HG03066 (cell line): ENCODE data around the gene ENTPD6.

ENCODE experiments used
- ATAC-seq: cut with Tn5 transposase; IDR thresholded peaks from one replicate; pipeline ENCODE4 v1.9.1; 2021; ENCODE audit warnings: low read depth; ENCODE audit not compliant: unreplicated experiment

ENTPD6 gene

GRCh38 chr20:25187220-25187619 lies 8.3 kb upstream of the ENTPD6 start:
- no peak for ATAC-seq

- ATAC-seq = no peak
Observed at GRCh38 chr20:25187635-25188034, 7.9 kb upstream of the ENTPD6 start.

- no peak for ATAC-seq
Observed at GRCh38 chr20:25188218-25188617, 7.3 kb upstream of the ENTPD6 start.

GRCh38 chr20:25191051-25191450 lies 4.5 kb upstream of the ENTPD6 start:
- no peak for ATAC-seq

GRCh38 chr20:25191689-25192088 lies 3.8 kb upstream of the ENTPD6 start:
- ATAC-seq = no peak

GRCh38 chr20:25193843-25194242 lies 1.7 kb upstream of the ENTPD6 start:
- no peak for ATAC-seq

GRCh38 chr20:25194333-25194972 lies 1.1 kb upstream of the ENTPD6 start:
- no peak for ATAC-seq

GRCh38 chr20:25195962-25196785 lies 662 bp downstream of the ENTPD6 start:
- ATAC-seq = peak; percentile 28

- no peak for ATAC-seq
Observed at GRCh38 chr20:25196786-25197120, 1.2 kb downstream of the ENTPD6 start.

- ATAC-seq = no peak
Observed at GRCh38 chr20:25197183-25197869, 1.8 kb downstream of the ENTPD6 start.

GRCh38 chr20:25197870-25198190 lies 2.3 kb downstream of the ENTPD6 start:
- ATAC-seq = no peak

GRCh38 chr20:25198663-25199383 lies 3.3 kb downstream of the ENTPD6 start:
- ATAC-seq = no peak

GRCh38 chr20:25199473-25200260 lies 4.2 kb downstream of the ENTPD6 start:
- ATAC-seq = no peak

- no peak for ATAC-seq
Observed at GRCh38 chr20:25203089-25203488, 7.6 kb downstream of the ENTPD6 start.

- no peak for ATAC-seq
Observed at GRCh38 chr20:25203871-25204320, 8.4 kb downstream of the ENTPD6 start.

- ATAC-seq = no peak
Observed at GRCh38 chr20:25204550-25205276, 9.2 kb downstream of the ENTPD6 start.

- ATAC-seq = no peak
Observed at GRCh38 chr20:25205277-25206062, 10.0 kb downstream of the ENTPD6 start.

GRCh38 chr20:25206063-25206403 lies 10.5 kb downstream of the ENTPD6 start:
- ATAC-seq = no peak

GRCh38 chr20:25206548-25206947 lies 11.0 kb downstream of the ENTPD6 start:
- ATAC-seq = no peak
